Activated CD4-positive, alpha-beta T cell treated with anti-CD3 and anti-CD28 coated beads, Interleukin-2, amount 10 ng/mL, durations not matched to agents 24 days and 14 days (primary cell): ENCODE data around the gene P3H2. TPM values are rescaled to one million over a fixed set of nuclear protein-coding genes. Genes with fewer than 3 reads are reported as not detected.

Experiments used
- DNase-seq: peaks from one replicate; pipeline ENCODE4 v3.0.0; 2022
- H3K27ac Mint-ChIP-seq: one replicate; pipeline ENCODE4 v1.8.0; 2022; ENCODE audit warnings: mild to moderate bottlenecking, mixed read lengths
- H3K27me3 Mint-ChIP-seq: one replicate; pipeline ENCODE4 v1.8.0; 2022; ENCODE audit warnings: mixed read lengths
- H3K36me3 Mint-ChIP-seq: one replicate; pipeline ENCODE4 v1.8.0; 2022; ENCODE audit warnings: low read depth, mild to moderate bottlenecking, mixed read lengths
- H3K4me1 Mint-ChIP-seq: one replicate; pipeline ENCODE4 v1.8.0; 2021; ENCODE audit warnings: mixed read lengths
- H3K4me3 Mint-ChIP-seq: one replicate; pipeline ENCODE4 v1.8.0; 2022; ENCODE audit warnings: mild to moderate bottlenecking, moderate library complexity, mixed read lengths
- H3K9me3 Mint-ChIP-seq: one replicate; pipeline ENCODE4 v1.8.0; 2021; ENCODE audit warnings: mixed read lengths
- intact Hi-C: fragments of 100-400 bp; cut with micrococcal nuclease; formaldehyde crosslinking; loops from one replicate; pipeline ENCODE4 v1.15.1; 2023
- total RNA-seq: library from RNA; stranded (reverse); gene quantifications from 2 replicates; pipeline ENCODE4 v1.2.3, GENCODE V29; 2022

The P3H2 gene
- total RNA-seq, 1 donor from 2014 or later: not detected

GRCh38 chr3:190018460-190018859 is 102.2 kb downstream of the P3H2 start:
- Mint-ChIP-seq H3K27me3 (peaks cover 3% of the 10 kb centered on the region), H3K4me3 (no peak overlapping the region), H3K9me3 (no peaks in the 10 kb centered on the region), H3K27ac (no peak overlapping the region), H3K4me1 (no peaks in the 10 kb centered on the region), H3K36me3 (no peaks in the 10 kb centered on the region)
- DNase-seq: no peak
- intact Hi-C loops: no loop called here

DNA sequence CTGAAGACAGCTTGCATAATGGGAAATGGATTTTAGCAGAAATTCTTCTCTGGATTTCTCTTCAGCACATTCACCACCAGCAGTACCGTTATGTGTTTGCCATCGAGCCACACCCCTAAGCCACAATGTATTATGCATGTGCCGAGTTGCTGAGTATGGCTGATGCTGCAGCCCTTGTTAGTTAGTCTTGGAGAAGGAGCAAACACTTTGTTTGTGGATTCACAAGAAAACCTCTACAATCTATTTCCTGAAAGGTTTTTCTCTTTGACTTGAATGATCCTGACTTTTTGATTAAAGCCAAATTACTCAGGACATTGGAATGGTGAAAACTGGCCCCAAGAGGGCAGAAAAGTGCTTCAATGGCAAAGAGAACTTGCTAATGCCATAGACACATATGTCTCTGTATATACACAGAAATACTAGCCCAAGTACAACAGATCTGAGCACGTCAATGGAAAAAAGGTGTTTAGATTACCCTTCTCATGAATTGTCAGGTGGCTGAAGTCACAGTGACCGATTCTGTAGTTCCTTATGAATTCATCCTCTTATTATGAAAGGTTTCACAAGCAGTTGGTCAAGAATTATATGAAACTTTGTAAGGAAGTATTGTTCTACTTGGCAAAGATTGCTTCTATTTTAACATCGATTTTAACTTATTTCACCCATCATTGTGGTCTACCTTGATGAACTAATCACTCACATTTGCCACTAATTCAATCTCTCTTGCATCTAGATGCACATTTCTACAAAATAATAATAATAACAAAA is 103.0 kb downstream of the P3H2 start:
- Mint-ChIP-seq H3K4me1 (no peaks in the 10 kb centered on the region), H3K4me3 (no peak overlapping the region), H3K27me3 (peaks cover 3% of the 10 kb centered on the region), H3K9me3 (no peaks in the 10 kb centered on the region), H3K27ac (no peak overlapping the region), H3K36me3 (no peaks in the 10 kb centered on the region)
- DNase-seq: no peak
- intact Hi-C loops: no loop called here

GRCh38 chr3:190016966-190017365 is 103.7 kb downstream of the P3H2 start:
- Mint-ChIP-seq H3K4me1 (no peaks in the 10 kb centered on the region), H3K4me3 (no peak overlapping the region), H3K9me3 (no peaks in the 10 kb centered on the region), H3K27ac (no peak overlapping the region), H3K27me3 (peaks cover 3% of the 10 kb centered on the region), H3K36me3 (no peaks in the 10 kb centered on the region)
- no peak for DNase-seq
- intact Hi-C loops: no loop called here

- no peak for DNase-seq
- Mint-ChIP-seq H3K27ac (no peak overlapping the region), H3K36me3 (no peaks in the 10 kb centered on the region), H3K27me3 (peaks cover 1% of the 10 kb centered on the region), H3K9me3 (no peaks in the 10 kb centered on the region), H3K4me1 (no peaks in the 10 kb centered on the region), H3K4me3 (no peak overlapping the region)
- intact Hi-C loops: no loop called here
Observed at GRCh38 chr3:190014940-190015339, 105.8 kb downstream of the P3H2 start.

GRCh38 chr3:190013943-190014924 is 106.5 kb downstream of the P3H2 start:
- H3K27ac Mint-ChIP-seq: no peak overlapping the region
- H3K4me1 Mint-ChIP-seq: no peaks in the 10 kb centered on the region
- no peaks in the 10 kb centered on the region for H3K36me3 Mint-ChIP-seq
- peaks cover 1% of the 10 kb centered on the region for H3K27me3 Mint-ChIP-seq
- no peak for DNase-seq
- no peak overlapping the region for H3K4me3 Mint-ChIP-seq
- intact Hi-C loops: no loop called here
- H3K9me3 Mint-ChIP-seq: no peaks in the 10 kb centered on the region

DNA sequence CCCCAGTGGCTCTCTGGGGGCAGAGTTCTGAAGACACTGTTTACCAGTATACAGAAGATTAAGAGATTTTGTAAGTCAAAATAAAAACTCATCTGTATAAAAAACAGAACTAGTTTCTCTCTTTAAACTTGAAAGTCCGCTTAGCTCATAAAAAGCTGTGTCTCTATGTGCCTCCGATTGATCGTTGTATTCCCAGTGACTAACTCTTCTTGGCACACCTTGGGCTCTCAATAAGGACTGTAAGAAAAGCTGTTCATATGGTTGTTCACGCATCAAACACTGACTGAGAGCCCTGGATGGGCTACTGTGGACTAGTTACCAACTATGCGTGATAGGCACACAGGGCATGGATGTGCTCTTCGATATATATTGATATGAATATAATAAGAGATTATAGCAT is 107.9 kb downstream of the P3H2 start:
- H3K4me1 Mint-ChIP-seq: no peaks in the 10 kb centered on the region
- H3K27me3 Mint-ChIP-seq: peaks cover 1% of the 10 kb centered on the region
- no peak for DNase-seq
- H3K4me3 Mint-ChIP-seq: no peak overlapping the region
- no peaks in the 10 kb centered on the region for H3K9me3 Mint-ChIP-seq
- intact Hi-C loops: no loop called here
- H3K27ac Mint-ChIP-seq: no peak overlapping the region
- no peaks in the 10 kb centered on the region for H3K36me3 Mint-ChIP-seq

GRCh38 chr3:190012314-190012782 is 108.3 kb downstream of the P3H2 start:
- no peak for DNase-seq
- no peaks in the 10 kb centered on the region for H3K36me3 Mint-ChIP-seq
- peaks cover 1% of the 10 kb centered on the region for H3K27me3 Mint-ChIP-seq
- no peak overlapping the region for H3K4me3 Mint-ChIP-seq
- H3K27ac Mint-ChIP-seq: no peak overlapping the region
- H3K9me3 Mint-ChIP-seq: no peaks in the 10 kb centered on the region
- no peaks in the 10 kb centered on the region for H3K4me1 Mint-ChIP-seq
- intact Hi-C loops: no loop called here

GRCh38 chr3:190010486-190010885 is 110.2 kb downstream of the P3H2 start:
- Mint-ChIP-seq H3K4me1 (no peaks in the 10 kb centered on the region), H3K27me3 (no peaks in the 10 kb centered on the region), H3K4me3 (no peak overlapping the region), H3K27ac (no peak overlapping the region), H3K36me3 (no peaks in the 10 kb centered on the region), H3K9me3 (no peaks in the 10 kb centered on the region)
- DNase-seq: no peak
- intact Hi-C loops: no loop called here

- DNase-seq: no peak
- Mint-ChIP-seq H3K27me3 (no peaks in the 10 kb centered on the region), H3K27ac (no peak overlapping the region), H3K4me3 (no peak overlapping the region), H3K4me1 (no peaks in the 10 kb centered on the region), H3K9me3 (no peaks in the 10 kb centered on the region), H3K36me3 (no peaks in the 10 kb centered on the region)
- intact Hi-C loops: no loop called here
Observed at GRCh38 chr3:190009614-190010013, 111.1 kb downstream of the P3H2 start.

- Mint-ChIP-seq H3K36me3 (no peaks in the 10 kb centered on the region), H3K4me1 (no peaks in the 10 kb centered on the region)
Observed at GRCh38 chr3:190008432-190008831, 112.3 kb downstream of the P3H2 start.

DNA sequence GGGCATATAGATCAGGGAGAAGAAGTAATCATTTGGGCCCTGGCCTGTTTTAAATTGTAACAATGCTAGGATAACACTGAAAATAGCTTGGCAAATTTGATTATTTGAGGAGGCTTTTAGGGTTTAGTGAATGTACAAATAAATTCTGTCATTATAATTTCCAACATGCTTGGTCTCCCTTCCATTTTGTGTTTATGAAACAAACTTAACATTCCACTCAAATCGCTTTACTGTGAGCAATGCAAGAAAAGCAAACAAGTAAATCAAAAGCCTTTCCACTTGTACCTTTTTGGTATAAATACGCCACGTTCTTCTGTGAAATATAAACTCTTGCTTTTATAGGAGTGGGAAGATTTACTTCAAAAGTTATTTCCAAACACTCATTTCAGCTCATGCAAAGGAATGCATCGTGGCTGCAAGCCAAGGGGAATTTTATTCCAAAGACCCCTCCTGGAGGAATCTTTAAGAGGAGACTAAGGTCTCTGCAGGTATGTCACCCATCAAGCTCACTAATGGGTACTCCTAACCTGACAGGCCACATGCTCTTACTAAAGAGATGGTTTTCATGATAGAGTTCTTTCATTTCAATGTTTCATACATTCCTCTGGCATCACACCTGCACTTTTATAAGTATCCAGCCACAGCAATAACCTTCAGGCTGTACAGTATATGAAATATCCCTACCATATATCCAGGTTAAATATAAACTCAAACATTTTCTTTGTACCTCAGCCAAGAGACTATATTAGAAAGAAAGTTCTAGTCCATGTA is 115.2 kb downstream of the P3H2 start:
- Mint-ChIP-seq H3K36me3 (no peaks in the 10 kb centered on the region), H3K27me3 (peaks cover under 1% of the 10 kb centered on the region), H3K27ac (no peak overlapping the region), H3K4me3 (no peak overlapping the region), H3K4me1 (no peaks in the 10 kb centered on the region), H3K9me3 (no peaks in the 10 kb centered on the region)
- peak; percentile 35 for DNase-seq
- intact Hi-C loops: no loop called here

More at GRCh38 chr3:190008432-190008831, 112.3 kb downstream of the P3H2 start:
- DNase-seq: no peak
- no peaks in the 10 kb centered on the region for H3K9me3 Mint-ChIP-seq
- H3K4me3 Mint-ChIP-seq: no peak overlapping the region
- H3K27me3 Mint-ChIP-seq: no peaks in the 10 kb centered on the region
- H3K27ac Mint-ChIP-seq: no peak overlapping the region
- intact Hi-C loops: no loop called here

DNA sequence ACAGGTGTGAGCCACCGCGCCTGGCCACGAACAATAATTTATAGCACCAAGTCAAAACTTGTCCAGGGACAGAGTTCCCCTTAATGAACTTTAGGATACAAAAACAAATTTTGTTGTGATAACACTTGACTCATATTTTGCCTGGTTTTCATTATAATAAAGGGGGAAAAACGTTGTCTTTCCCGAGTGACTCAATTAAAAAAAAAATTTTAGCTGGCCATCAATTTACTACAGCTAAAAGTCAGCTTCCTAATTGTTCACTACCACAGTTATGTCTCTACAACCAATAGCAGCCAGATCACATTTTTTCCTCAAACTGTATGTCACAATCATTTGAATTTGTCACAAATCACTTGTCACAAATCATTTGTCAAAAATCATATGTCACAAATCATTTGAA is 116.0 kb downstream of the P3H2 start:
- Mint-ChIP-seq H3K9me3 (no peaks in the 10 kb centered on the region), H3K27ac (no peak overlapping the region), H3K27me3 (peaks cover 4% of the 10 kb centered on the region), H3K4me1 (no peaks in the 10 kb centered on the region), H3K4me3 (no peak overlapping the region), H3K36me3 (no peaks in the 10 kb centered on the region)
- intact Hi-C loops: no loop called here
- DNase-seq: no peak

DNA sequence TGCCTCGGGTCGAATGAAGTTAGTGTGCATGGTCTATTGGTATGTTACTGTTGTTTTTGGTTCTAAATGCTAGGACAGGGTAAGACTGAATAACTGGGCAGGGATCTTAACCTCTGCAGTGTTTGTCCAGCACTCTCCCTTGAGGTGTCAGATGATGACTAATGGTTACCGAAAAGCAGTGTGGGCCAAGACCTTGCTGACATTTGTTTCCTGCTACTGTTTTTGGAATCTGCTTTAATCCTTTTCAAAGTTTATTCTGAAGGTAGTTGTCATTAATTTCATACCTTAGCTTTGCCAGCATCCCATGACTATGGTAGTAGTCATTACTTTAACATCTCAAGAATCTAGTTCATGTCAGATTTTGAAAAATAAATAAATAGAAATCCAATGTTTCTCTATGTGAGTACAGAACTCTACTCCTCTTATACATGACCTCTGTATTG is 117.0 kb downstream of the P3H2 start:
- intact Hi-C loops: no loop called here
- Mint-ChIP-seq H3K9me3 (no peaks in the 10 kb centered on the region), H3K27ac (no peak overlapping the region), H3K36me3 (no peaks in the 10 kb centered on the region), H3K4me3 (no peak overlapping the region), H3K4me1 (no peaks in the 10 kb centered on the region), H3K27me3 (peaks cover 4% of the 10 kb centered on the region)
- no peak for DNase-seq
